Endothelial cell of umbilical vein (primary cell): ENCODE measurements around the gene MAPK6.

ENCODE experiments used
- CTCF ChIP-seq, 2 donors: IDR thresholded peaks; 1 replicate in 1 of 2; 2 replicates in 1 of 2; pipeline ENCODE4 v1.5.1; 2011; ENCODE audit warnings: low read length in 2 of 2, mild to moderate bottlenecking in 2 of 2, moderate library complexity in 2 of 2, control low read depth in 1 of 2, inconsistent platforms in 1 of 2, low read depth in 1 of 2; ENCODE audit not compliant: insufficient read depth in 1 of 2; ENCODE audit errors: extremely low read depth in 1 of 2
- JUN ChIP-seq: IDR thresholded peaks from 2 replicates; pipeline ENCODE4 v1.6.1; 2011; ENCODE audit warnings: borderline replicate concordance, low read depth; ENCODE audit not compliant: insufficient read length, insufficient read depth
- MAX ChIP-seq: IDR thresholded peaks from 2 replicates; pipeline ENCODE4 v1.6.1; 2011; ENCODE audit not compliant: insufficient read depth, insufficient read length
- MYC ChIP-seq: IDR thresholded peaks from one replicate; pipeline ENCODE4 v1.6.1; 2011; ENCODE audit warnings: mild to moderate bottlenecking, low read depth, low read length
- POLR2A ChIP-seq: IDR thresholded peaks from 2 replicates; pipeline ENCODE4 v1.6.1; 2012; ENCODE audit warnings: low read depth, mild to moderate bottlenecking, control low read depth, low read length
- POLR2AphosphoS5 ChIP-seq: IDR thresholded peaks from 2 replicates; pipeline ENCODE4 v1.6.1; 2012; ENCODE audit warnings: low read depth, mild to moderate bottlenecking, control low read depth, low read length, moderate library complexity; ENCODE audit not compliant: insufficient read depth

- TF ChIP-seq CTCF (IDR thresholded peaks at IDR 0.05; ENCODE audit: extremely low read depth in 1 of 2, insufficient read depth in 1 of 2, low read depth in 1 of 2, low read length in 2 of 2) (no peak), POLR2A (no peak), POLR2AphosphoS5 (no peak), MAX (no peak), MYC (no peak), JUN (no peak)
Measured at GRCh38 chr15:52004806-52005205, 14.2 kb upstream of the MAPK6 start.
